H9 (cell line): ENCODE results near the gene CAPN8. TPM values are rescaled to one million over a fixed set of nuclear protein-coding genes. Genes with fewer than 3 reads are reported as not detected.

Experiments
- DNase-seq: peaks from one replicate; pipeline ENCODE4 v3.0.0-alpha.2; 2017
- H2AFZ ChIP-seq: one replicate; pipeline ENCODE4 v1.6.1; 2013; ENCODE audit warnings: mild to moderate bottlenecking, low read length, control low read depth, moderate library complexity
- H2AK5ac ChIP-seq: 2 replicates; pipeline ENCODE4 v1.6.1; 2013; ENCODE audit warnings: low read length, control low read depth, mixed read lengths; ENCODE audit not compliant: insufficient read length
- H2BK120ac ChIP-seq: one replicate; pipeline ENCODE4 v1.6.1; 2013; ENCODE audit warnings: low read depth, mild to moderate bottlenecking, low read length, control low read depth, inconsistent platforms; ENCODE audit not compliant: poor library complexity, severe bottlenecking
- H2BK12ac ChIP-seq: 2 replicates; pipeline ENCODE4 v1.6.1; 2013; ENCODE audit warnings: low read length, control low read depth, mixed read lengths, low read depth; ENCODE audit not compliant: insufficient read length
- H2BK15ac ChIP-seq: 2 replicates; pipeline ENCODE4 v1.6.1; 2013; ENCODE audit warnings: low read depth, low read length, control low read depth
- H2BK20ac ChIP-seq: one replicate; pipeline ENCODE4 v1.6.1; 2013; ENCODE audit warnings: low read depth, mild to moderate bottlenecking, low read length, control low read depth, inconsistent platforms; ENCODE audit not compliant: poor library complexity, severe bottlenecking
- H2BK5ac ChIP-seq: 2 replicates; pipeline ENCODE4 v1.6.1; 2013; ENCODE audit warnings: low read length, control low read depth, mixed read lengths; ENCODE audit not compliant: insufficient read length
- H3K14ac ChIP-seq: 2 replicates; pipeline ENCODE4 v1.6.1; 2013; ENCODE audit warnings: low read length, control low read depth; ENCODE audit not compliant: insufficient read depth
- H3K18ac ChIP-seq: 2 replicates; pipeline ENCODE4 v1.6.1; 2013; ENCODE audit warnings: low read depth, mild to moderate bottlenecking, mixed read lengths, low read length, control low read depth; ENCODE audit not compliant: insufficient read length
- H3K23ac ChIP-seq: 2 replicates; pipeline ENCODE4 v1.6.1; 2013; ENCODE audit warnings: low read length, control low read depth, mixed read lengths, low read depth; ENCODE audit not compliant: insufficient read length
- H3K23me2 ChIP-seq: 2 replicates; pipeline ENCODE4 v1.6.1; 2013; ENCODE audit warnings: low read depth, mild to moderate bottlenecking, mixed read lengths, low read length, control low read depth; ENCODE audit not compliant: insufficient read length, poor library complexity, severe bottlenecking
- H3K27ac ChIP-seq: 2 replicates; pipeline ENCODE4 v1.5.1; 2013; ENCODE audit warnings: low read length, control low read depth, mixed read lengths, low read depth; ENCODE audit not compliant: insufficient read length
- H3K27me3 ChIP-seq: 2 replicates; pipeline ENCODE4 v1.6.1; 2013; ENCODE audit warnings: low read length, control low read depth, inconsistent platforms; ENCODE audit not compliant: insufficient read depth
- H3K4ac ChIP-seq: 2 replicates; pipeline ENCODE4 v1.6.1; 2013; ENCODE audit warnings: low read depth, mild to moderate bottlenecking, control low read depth, inconsistent platforms, low read length, moderate library complexity
- H3K4me1 ChIP-seq: 2 replicates; pipeline ENCODE4 v1.6.1; 2013; ENCODE audit warnings: low read length, control low read depth, inconsistent platforms; ENCODE audit not compliant: insufficient read depth
- H3K4me2 ChIP-seq: 2 replicates; pipeline ENCODE4 v1.6.1; 2013; ENCODE audit warnings: low read length, control low read depth, mixed read lengths; ENCODE audit not compliant: insufficient read length, insufficient read depth
- H3K56ac ChIP-seq: 2 replicates; pipeline ENCODE4 v1.6.1; 2013; ENCODE audit warnings: low read depth, mild to moderate bottlenecking, mixed read lengths, low read length, control low read depth; ENCODE audit not compliant: insufficient read length
- H3K79me1 ChIP-seq: 2 replicates; pipeline ENCODE4 v1.6.1; 2013; ENCODE audit warnings: low read depth, mild to moderate bottlenecking, moderate library complexity, low read length, control low read depth, inconsistent platforms; ENCODE audit not compliant: insufficient read depth, poor library complexity, severe bottlenecking
- H3K79me2 ChIP-seq: 2 replicates; pipeline ENCODE4 v1.6.1; 2013; ENCODE audit warnings: low read length, control low read depth, inconsistent platforms; ENCODE audit not compliant: insufficient read depth
- H3K9ac ChIP-seq: 2 replicates; pipeline ENCODE4 v1.6.1; 2013; ENCODE audit warnings: low read length, control low read depth, mixed read lengths; ENCODE audit not compliant: insufficient read length; ENCODE audit errors: extremely low read depth
- H3K9me3 ChIP-seq: one replicate; pipeline ENCODE4 v1.6.1; 2013; ENCODE audit warnings: low read depth, low read length, inconsistent platforms; ENCODE audit not compliant: control insufficient read depth
- H3T11ph ChIP-seq: one replicate; pipeline ENCODE4 v1.6.1; 2013; ENCODE audit warnings: mild to moderate bottlenecking, low read length, control low read depth, inconsistent platforms
- H4K20me1 ChIP-seq: one replicate; pipeline ENCODE4 v1.6.1; 2013; ENCODE audit not compliant: control insufficient read depth, insufficient read length, insufficient read depth
- H4K5ac ChIP-seq: 2 replicates; pipeline ENCODE4 v1.6.1; 2013; ENCODE audit warnings: low read depth, mild to moderate bottlenecking, mixed read lengths, low read length, control low read depth; ENCODE audit not compliant: insufficient read length
- H4K8ac ChIP-seq: replicated peaks from 2 replicates; pipeline ENCODE4 v1.6.1; 2013; ENCODE audit warnings: low read length, control low read depth, mixed read lengths, low read depth; ENCODE audit not compliant: insufficient read length
- H4K91ac ChIP-seq: 2 replicates; pipeline ENCODE4 v1.6.1; 2013; ENCODE audit warnings: low read depth, mild to moderate bottlenecking, moderate library complexity, mixed read lengths, low read length, control low read depth; ENCODE audit not compliant: insufficient read length
- H3K27ac Mint-ChIP-seq, 3 experiments: 2 replicates in 2 of 3; 3 replicates in 1 of 3; pipeline ENCODE4 v1.8.0; 2020 to 2021; ENCODE audit warnings: mixed read lengths in 3 of 3, mild to moderate bottlenecking in 1 of 3, moderate library complexity in 1 of 3
- H3K27me3 Mint-ChIP-seq: 2 replicates; pipeline ENCODE4 v1.8.0; 2021; ENCODE audit warnings: low read depth, mild to moderate bottlenecking, moderate library complexity, mixed read lengths
- H3K36me3 Mint-ChIP-seq, 3 experiments: 2 replicates in 2 of 3; 3 replicates in 1 of 3; pipeline ENCODE4 v1.8.0; 2020 to 2021; ENCODE audit warnings: low read depth in 3 of 3, mixed read lengths in 3 of 3; ENCODE audit not compliant: insufficient read depth in 1 of 3
- H3K4me1 Mint-ChIP-seq, 2 experiments: 2 replicates each; pipeline ENCODE4 v1.8.0; 2020; ENCODE audit warnings: mixed read lengths in 2 of 2
- H3K4me3 Mint-ChIP-seq, 2 experiments: 2 replicates in 1 of 2; 3 replicates in 1 of 2; pipeline ENCODE4 v1.8.0; 2020 to 2021; ENCODE audit warnings: mild to moderate bottlenecking in 2 of 2, mixed read lengths in 2 of 2, moderate library complexity in 1 of 2
- H3K9me3 Mint-ChIP-seq, 2 experiments: 2 replicates in 1 of 2; 3 replicates in 1 of 2; pipeline ENCODE4 v1.8.0; 2020; ENCODE audit warnings: mild to moderate bottlenecking in 2 of 2, mixed read lengths in 2 of 2, moderate library complexity in 1 of 2
- WGBS: extraction: QIAGEN DNeasy Blood & Tissue Kit; methylation state at CpG from one replicate; pipeline ENCODE4 v1.1.7; 2013; ENCODE audit warnings: missing lambda C conversion rate, low lambda C conversion rate, mixed read lengths; ENCODE audit not compliant: insufficient read length; ENCODE audit errors: extremely low coverage; 5-methylcytosine and 5-hydroxymethylcytosine counted together
- total RNA-seq: library from RNA; stranded (reverse); gene quantifications from 2 replicates; pipeline ENCODE4 v1.2.1, GENCODE V29; 2021
- TF ChIP-seq, protein P1 (sequence below): fragments of 200-600 bp; sonication (generic); conservative IDR thresholded peaks from 3 replicates; pipeline ENCODE4 v1.8.0; 2021; ENCODE audit warnings: antibody characterized with exemption, mild to moderate bottlenecking

CAPN8 gene
- total RNA-seq, 1 experiment from 2014 or later = not detected

- H2BK20ac ChIP-seq = no peak overlapping the region
- no peak overlapping the region for H2BK15ac ChIP-seq
- peaks cover 6% of the 10 kb centered on the region; the same call in 1 of the 2 replicates for H3K4me1 ChIP-seq
- H2AFZ ChIP-seq = no peak overlapping the region
- peaks cover 52 to 53% of the 10 kb centered on the region in 2 experiments for H3K4me1 Mint-ChIP-seq
- H3K79me2 ChIP-seq = no peaks in the 10 kb centered on the region
- no CpG with 5 or more reads among the region's 2 CpGs for WGBS
- H3K27me3 ChIP-seq = no peaks in the 10 kb centered on the region
- TF ChIP-seq, protein P1, sequence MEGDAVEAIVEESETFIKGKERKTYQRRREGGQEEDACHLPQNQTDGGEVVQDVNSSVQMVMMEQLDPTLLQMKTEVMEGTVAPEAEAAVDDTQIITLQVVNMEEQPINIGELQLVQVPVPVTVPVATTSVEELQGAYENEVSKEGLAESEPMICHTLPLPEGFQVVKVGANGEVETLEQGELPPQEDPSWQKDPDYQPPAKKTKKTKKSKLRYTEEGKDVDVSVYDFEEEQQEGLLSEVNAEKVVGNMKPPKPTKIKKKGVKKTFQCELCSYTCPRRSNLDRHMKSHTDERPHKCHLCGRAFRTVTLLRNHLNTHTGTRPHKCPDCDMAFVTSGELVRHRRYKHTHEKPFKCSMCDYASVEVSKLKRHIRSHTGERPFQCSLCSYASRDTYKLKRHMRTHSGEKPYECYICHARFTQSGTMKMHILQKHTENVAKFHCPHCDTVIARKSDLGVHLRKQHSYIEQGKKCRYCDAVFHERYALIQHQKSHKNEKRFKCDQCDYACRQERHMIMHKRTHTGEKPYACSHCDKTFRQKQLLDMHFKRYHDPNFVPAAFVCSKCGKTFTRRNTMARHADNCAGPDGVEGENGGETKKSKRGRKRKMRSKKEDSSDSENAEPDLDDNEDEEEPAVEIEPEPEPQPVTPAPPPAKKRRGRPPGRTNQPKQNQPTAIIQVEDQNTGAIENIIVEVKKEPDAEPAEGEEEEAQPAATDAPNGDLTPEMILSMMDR = no peak
- H4K5ac ChIP-seq = no peak overlapping the region
- no peak overlapping the region for H3K14ac ChIP-seq
- no peak overlapping the region for H2BK12ac ChIP-seq
- no peaks in the 10 kb centered on the region for H3K79me1 ChIP-seq
- no peak overlapping the region for H3K27ac ChIP-seq
- H3K9me3 Mint-ChIP-seq = no peaks in the 10 kb centered on the region; a peak in 1 of 5 replicates
- no peak overlapping the region for H4K8ac ChIP-seq
- H3K56ac ChIP-seq = no peak overlapping the region
- H3K9ac ChIP-seq = no peak overlapping the region
- no peak overlapping the region for H3K23ac ChIP-seq
- no peak overlapping the region for H3K18ac ChIP-seq
- H3K36me3 Mint-ChIP-seq = 0 out of 7 replicates have a peak, but pooled peaks cover 0 to under 1% (median 0%) of the 10 kb centered on the region in 3 experiments
- no peak overlapping the region for H2BK5ac ChIP-seq
- no peak overlapping the region for H3K27ac Mint-ChIP-seq
- no peak overlapping the region for H3T11ph ChIP-seq
- no peaks in the 10 kb centered on the region for H3K23me2 ChIP-seq
- no peaks in the 10 kb centered on the region for H4K20me1 ChIP-seq
- H3K9me3 ChIP-seq = no peaks in the 10 kb centered on the region
- no peak for DNase-seq
- H3K4ac ChIP-seq = no peak overlapping the region
- H3K4me3 Mint-ChIP-seq = no peak overlapping the region; a peak in 1 of 5 replicates
- no peak overlapping the region for H2BK120ac ChIP-seq
- no peak overlapping the region for H3K4me2 ChIP-seq
- H4K91ac ChIP-seq = no peak overlapping the region
- no peak overlapping the region for H2AK5ac ChIP-seq
- H3K27me3 Mint-ChIP-seq = no peaks in the 10 kb centered on the region
Measured at GRCh38 chr1:223650465-223650864, 15.0 kb downstream of the CAPN8 start.
